Right renal cortex interstitium (tissue), 3 donors: ENCODE measurements around the gene ZFAND3. TPM values are rescaled to one million over a fixed set of nuclear protein-coding genes. Genes with fewer than 3 reads are reported as not detected.
A peak's percentile ranks its signal among the peaks of the same experiment; 100 is the strongest.

Experiments
- DNase-seq, 3 donors: peaks; one replicate each; pipeline ENCODE4 v3.0.0-alpha.2; 2013; ENCODE audit warnings: low read depth in 3 of 3, low spot score in 2 of 3
- polyA plus RNA-seq, 3 donors: library from polyadenylated mRNA; unstranded; fragments of 120-200 nt; gene quantifications; one replicate each; pipeline ENCODE4 v1.2.1, GENCODE V29; 2013; ENCODE audit not compliant: insufficient read length in 3 of 3

Gene ZFAND3
- polyA plus RNA-seq, 3 donors, result 164 to 166 (median 164) TPM

- no peak for DNase-seq
Measured at GRCh38 chr6:37965964-37966676, 146.6 kb downstream of the ZFAND3 start.

GRCh38 chr6:37966801-37967200 lies 147.3 kb downstream of the ZFAND3 start:
- no peak for DNase-seq

GRCh38 chr6:37967651-37968050 lies 148.1 kb downstream of the ZFAND3 start:
- no peak for DNase-seq

GRCh38 chr6:37971266-37971665 lies 151.7 kb downstream of the ZFAND3 start:
- DNase-seq, result no peak

DNA sequence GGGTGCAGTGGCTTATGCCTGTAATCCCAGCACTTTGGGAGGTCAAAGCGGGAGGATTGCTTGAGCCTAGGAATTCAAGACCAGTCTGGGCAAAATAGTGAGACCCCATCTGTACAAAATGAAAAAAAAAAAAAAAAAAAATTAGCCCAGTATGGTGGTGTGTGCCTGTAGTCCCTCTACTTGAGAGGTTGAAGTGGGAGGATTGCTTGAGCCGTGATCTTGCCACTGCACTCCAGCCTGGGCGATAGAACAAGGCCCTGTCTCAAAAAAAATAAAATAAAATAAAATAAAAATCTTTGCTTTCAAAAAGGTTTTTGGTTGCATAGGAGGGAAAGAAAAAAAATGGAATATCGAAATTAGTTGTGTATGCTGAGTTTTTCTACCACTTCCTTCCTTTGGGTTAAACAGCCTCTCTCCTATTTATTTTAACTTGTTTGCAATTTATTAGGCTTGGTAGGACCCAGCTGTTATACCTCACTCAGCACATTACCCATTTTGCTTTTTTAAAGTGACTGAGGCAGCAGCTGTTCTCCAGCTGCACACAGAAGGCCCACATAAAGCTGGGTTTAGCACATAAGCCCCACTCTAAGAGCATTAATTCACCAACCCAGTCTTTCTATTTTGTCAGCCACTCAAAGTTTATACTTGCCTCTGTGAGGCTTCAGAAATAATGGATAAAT lies 152.3 kb downstream of the ZFAND3 start:
- DNase-seq, result peak; percentile 44 to 67 (median 49)

GRCh38 chr6:37972994-37973757 lies 153.6 kb downstream of the ZFAND3 start:
- no peak for DNase-seq

DNA sequence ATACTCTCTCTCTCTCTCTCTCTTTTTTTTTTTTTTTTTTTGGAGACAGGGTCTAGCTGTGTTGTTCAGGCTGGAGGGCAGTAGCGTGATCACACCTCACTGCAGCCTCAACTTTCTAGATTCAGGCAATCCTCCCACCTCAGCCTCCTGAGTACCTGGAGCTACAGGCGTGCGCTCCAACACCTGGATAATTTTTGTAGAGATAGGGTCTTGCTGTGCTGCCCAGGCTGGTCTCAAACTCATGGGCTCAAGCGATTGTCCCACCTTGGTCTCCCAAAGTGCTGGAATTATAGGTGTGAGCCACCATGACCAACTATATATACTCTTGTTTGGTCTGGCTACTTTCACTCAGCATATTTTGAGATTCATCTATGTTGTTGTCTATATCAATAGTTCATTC lies 154.9 kb downstream of the ZFAND3 start:
- no peak for DNase-seq

- DNase-seq, result no peak
Measured at GRCh38 chr6:37974943-37975342, 155.4 kb downstream of the ZFAND3 start.

GRCh38 chr6:37977715-37978114 lies 158.2 kb downstream of the ZFAND3 start:
- no peak for DNase-seq

DNA sequence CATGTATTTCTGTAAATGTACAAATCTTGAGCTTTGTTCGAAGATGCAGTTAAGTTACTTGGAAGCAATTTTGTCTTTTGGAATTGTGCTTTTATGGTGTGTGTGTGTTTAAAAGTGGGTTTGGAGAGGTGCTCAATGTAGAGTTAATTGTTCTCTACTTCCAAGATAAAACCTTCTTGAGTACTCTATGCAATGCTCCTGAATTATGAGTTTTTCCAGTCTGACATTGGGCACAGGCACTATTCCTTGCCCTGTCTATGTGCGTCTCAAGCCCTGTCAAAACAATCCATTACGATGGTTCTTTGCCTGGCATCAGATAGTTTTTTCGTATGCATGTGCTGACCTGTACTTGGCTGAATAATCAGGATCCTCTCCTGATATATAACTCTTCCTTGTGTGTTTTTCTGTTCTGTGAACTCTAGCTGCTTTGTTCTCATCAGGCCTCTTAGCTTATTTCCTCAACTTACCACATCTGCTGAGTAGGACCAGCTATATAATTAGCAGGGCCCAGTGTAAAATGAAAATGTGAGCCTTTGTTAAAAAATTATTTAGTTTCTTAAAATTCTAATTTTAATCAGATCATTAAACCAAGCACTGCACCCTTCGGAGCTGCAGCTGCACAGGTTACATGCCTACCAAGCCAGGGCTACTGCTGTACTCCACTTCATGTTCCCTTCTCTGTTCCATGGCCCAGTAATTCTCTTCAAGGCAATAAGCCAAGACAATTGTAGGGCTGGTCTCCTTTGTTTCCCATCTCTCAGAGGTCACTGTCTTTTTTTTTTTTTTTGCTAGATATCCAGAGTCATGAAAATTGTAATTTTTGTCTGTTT lies 160.1 kb downstream of the ZFAND3 start:
- no peak for DNase-seq

GRCh38 chr6:37980222-37980595 lies 160.7 kb downstream of the ZFAND3 start:
- no peak for DNase-seq

DNA sequence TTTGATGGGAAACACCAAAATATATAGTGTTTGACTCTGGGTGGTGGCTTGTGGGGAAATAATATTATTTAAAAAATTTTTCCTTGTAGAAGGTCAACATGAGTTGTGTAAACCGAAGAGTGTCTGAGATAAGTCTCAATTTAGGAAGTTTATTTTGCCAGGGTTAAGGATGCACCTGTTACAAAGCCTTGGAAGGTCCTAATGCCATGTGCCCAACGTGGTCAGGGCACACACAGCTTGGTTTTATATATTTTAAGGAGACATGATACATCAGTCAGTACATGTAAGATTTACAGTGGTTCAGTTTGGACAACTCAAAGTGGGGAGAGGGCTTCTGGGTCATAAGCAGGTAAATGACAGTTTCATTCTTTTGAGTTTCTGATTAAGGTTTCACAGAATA lies 162.1 kb downstream of the ZFAND3 start:
- DNase-seq, result no peak

DNA sequence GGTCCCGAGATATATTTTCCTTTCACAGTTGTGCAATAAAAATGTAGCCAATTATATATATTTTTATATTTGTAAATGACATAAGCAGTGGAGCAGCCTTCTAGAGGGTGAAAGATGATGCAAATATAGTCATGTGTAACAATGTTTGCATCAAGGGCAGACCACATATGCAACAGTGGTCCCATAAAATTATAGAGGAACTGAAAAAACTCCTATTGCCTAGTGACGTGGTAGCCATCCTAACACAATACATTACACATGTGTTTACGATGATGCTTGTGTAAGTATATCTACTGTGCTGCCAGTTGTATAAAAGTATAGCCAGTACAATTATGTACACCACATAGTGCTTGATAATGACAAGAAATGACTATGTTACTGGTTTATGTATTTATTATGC lies 162.8 kb downstream of the ZFAND3 start:
- no peak for DNase-seq

GRCh38 chr6:37983720-37984501 lies 164.4 kb downstream of the ZFAND3 start:
- DNase-seq, result no peak

DNA sequence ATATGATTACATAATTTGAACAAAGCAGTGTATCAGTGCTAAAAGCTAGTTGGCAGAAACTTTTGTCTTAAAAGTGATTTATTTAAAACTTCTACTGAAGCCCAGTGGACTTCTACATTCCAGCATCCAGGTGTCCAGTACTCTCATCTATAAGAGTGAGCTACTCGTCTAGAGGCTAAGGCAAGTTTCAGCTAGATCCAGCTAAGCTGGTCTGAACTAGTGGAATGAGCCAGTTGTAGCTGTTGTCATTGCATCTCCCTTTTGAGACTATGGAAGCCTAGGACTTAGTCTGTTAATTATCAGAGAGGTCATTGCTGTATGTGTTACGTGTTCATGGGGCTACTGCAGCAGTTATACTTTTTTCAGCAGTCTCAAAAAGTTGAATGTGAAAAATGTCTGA lies 165.1 kb downstream of the ZFAND3 start:
- DNase-seq, result no peak

- DNase-seq, result no peak
Measured at GRCh38 chr6:37985355-37985754, 165.8 kb downstream of the ZFAND3 start.

DNA sequence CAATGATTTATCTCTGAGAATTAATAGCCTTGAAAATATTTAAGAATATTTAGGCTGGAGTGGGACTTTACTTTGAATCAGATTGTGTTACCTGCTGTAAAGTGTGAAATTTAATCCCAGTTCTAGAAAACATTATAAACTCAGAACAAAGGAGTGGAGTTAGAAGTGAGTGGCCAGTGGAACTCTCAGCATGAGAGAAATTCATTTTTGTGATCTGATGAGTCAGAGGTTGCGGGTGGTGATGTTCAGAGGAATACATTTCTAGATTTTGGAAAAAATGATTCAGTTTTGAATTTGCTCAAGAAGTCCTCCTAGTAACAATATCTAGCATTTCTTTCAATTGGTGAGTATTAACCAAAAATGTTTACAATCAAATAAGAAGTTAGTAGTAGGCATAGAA lies 167.5 kb downstream of the ZFAND3 start:
- no peak for DNase-seq

- DNase-seq, result no peak
Measured at GRCh38 chr6:37987559-37987958, 168.0 kb downstream of the ZFAND3 start.

- no peak for DNase-seq
Measured at GRCh38 chr6:37988127-37988526, 168.6 kb downstream of the ZFAND3 start.

- DNase-seq, result no peak
Measured at GRCh38 chr6:37988696-37989095, 169.2 kb downstream of the ZFAND3 start.
